Measurements from ENCODE around the gene BEST4. TPM values are rescaled to one million over a fixed set of nuclear protein-coding genes. Genes with fewer than 3 reads are reported as not detected.

The BEST4 gene
- total and polyA plus RNA-seq, 2 of the 13 experiments (the other 11 are each of a cell fraction or from before 2014, with no cell fraction given): 0.77 to 1.4 TPM

DNA sequence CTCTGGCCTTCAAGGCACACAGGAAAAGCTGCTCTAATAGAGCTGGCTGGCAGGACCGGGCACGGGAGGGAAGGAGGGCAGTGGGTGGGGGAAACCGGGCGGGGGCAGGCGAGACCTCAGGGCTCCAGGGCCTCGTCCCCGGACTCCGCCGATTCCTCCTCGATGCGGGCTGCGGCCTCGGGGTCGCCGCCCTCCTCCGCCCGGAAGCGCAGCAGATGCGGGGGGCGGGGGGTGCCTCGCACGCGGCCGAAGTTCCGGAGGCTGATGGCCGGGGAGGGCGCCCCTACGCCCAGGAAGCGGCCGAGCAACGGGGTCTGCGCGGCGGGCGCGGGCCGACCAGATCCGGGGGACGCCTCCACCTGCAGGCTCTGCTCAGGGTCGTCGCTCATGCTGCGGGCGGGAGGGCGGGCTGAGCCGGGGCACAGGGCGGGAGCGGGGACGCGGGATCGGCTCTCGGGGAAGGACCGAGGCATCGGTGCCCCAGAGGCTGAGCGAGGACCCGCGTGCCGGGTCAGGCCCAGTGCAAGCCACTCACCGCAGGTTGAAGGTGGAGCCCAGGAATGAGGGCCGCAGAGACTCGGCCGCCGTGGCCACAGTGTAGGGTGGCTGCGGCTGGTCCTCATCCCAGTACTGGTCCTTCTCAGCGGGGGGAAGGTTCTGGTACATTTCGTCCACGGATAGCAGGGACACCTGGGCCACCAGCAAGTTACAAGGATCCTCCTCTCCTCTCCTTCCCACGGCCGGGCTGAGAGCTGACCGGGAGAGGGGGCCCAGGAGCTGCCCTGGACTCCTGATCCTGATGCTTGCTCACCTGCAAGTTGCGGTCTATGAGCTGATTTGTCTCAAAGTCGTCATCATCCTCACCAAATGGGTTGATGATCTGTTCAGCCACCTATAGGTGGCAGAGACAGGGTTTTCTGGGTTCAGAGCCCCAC lies 3.6 kb downstream of the BEST4 start (continued):
- TF ChIP-seq SMARCC2 (IDR thresholded peaks at IDR 0.05) (no peak), AKNA (CRISPR knock-in tag; IDR thresholded peaks at IDR 0.05; ENCODE audit: borderline replicate concordance) (no peak), ZFP36 (IDR thresholded peaks at IDR 0.05; ENCODE audit: borderline replicate concordance, low read depth, low read length, partially characterized antibody) (no peak), ZNF18 (CRISPR knock-in tag; IDR thresholded peaks at IDR 0.05; ENCODE audit: insufficient replicate concordance) (no peak), ZNF10 (CRISPR knock-in tag; IDR thresholded peaks at IDR 0.05; ENCODE audit: borderline replicate concordance, low read depth) (no peak), ZNF235 (CRISPR knock-in tag; IDR thresholded peaks at IDR 0.05; ENCODE audit: borderline replicate concordance) (peak; percentile 33; the same call in 1 of the 2 replicates), RBFOX2 (IDR thresholded peaks at IDR 0.05; ENCODE audit: low read depth, low read length) (peak; percentile 85), JUN (CRISPR knock-in tag; IDR thresholded peaks at IDR 0.05) (no peak)
- TF ChIP-seq, protein P1, sequence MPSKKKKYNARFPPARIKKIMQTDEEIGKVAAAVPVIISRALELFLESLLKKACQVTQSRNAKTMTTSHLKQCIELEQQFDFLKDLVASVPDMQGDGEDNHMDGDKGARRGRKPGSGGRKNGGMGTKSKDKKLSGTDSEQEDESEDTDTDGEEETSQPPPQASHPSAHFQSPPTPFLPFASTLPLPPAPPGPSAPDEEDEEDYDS (CRISPR knock-in tag; IDR thresholded peaks at IDR 0.05): peak; percentile 20; the same call in 1 of the 2 replicates
- TF ChIP-seq, protein P2, sequence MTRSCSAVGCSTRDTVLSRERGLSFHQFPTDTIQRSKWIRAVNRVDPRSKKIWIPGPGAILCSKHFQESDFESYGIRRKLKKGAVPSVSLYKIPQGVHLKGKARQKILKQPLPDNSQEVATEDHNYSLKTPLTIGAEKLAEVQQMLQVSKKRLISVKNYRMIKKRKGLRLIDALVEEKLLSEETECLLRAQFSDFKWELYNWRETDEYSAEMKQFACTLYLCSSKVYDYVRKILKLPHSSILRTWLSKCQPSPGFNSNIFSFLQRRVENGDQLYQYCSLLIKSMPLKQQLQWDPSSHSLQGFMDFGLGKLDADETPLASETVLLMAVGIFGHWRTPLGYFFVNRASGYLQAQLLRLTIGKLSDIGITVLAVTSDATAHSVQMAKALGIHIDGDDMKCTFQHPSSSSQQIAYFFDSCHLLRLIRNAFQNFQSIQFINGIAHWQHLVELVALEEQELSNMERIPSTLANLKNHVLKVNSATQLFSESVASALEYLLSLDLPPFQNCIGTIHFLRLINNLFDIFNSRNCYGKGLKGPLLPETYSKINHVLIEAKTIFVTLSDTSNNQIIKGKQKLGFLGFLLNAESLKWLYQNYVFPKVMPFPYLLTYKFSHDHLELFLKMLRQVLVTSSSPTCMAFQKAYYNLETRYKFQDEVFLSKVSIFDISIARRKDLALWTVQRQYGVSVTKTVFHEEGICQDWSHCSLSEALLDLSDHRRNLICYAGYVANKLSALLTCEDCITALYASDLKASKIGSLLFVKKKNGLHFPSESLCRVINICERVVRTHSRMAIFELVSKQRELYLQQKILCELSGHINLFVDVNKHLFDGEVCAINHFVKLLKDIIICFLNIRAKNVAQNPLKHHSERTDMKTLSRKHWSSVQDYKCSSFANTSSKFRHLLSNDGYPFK (CRISPR knock-in tag; IDR thresholded peaks at IDR 0.05; ENCODE audit: borderline replicate concordance): no peak
- TF ChIP-seq, protein P3, sequence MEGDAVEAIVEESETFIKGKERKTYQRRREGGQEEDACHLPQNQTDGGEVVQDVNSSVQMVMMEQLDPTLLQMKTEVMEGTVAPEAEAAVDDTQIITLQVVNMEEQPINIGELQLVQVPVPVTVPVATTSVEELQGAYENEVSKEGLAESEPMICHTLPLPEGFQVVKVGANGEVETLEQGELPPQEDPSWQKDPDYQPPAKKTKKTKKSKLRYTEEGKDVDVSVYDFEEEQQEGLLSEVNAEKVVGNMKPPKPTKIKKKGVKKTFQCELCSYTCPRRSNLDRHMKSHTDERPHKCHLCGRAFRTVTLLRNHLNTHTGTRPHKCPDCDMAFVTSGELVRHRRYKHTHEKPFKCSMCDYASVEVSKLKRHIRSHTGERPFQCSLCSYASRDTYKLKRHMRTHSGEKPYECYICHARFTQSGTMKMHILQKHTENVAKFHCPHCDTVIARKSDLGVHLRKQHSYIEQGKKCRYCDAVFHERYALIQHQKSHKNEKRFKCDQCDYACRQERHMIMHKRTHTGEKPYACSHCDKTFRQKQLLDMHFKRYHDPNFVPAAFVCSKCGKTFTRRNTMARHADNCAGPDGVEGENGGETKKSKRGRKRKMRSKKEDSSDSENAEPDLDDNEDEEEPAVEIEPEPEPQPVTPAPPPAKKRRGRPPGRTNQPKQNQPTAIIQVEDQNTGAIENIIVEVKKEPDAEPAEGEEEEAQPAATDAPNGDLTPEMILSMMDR (CRISPR knock-in tag; IDR thresholded peaks at IDR 0.05): peak; percentile 65
- TF ChIP-seq, protein P4, sequence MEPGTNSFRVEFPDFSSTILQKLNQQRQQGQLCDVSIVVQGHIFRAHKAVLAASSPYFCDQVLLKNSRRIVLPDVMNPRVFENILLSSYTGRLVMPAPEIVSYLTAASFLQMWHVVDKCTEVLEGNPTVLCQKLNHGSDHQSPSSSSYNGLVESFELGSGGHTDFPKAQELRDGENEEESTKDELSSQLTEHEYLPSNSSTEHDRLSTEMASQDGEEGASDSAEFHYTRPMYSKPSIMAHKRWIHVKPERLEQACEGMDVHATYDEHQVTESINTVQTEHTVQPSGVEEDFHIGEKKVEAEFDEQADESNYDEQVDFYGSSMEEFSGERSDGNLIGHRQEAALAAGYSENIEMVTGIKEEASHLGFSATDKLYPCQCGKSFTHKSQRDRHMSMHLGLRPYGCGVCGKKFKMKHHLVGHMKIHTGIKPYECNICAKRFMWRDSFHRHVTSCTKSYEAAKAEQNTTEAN (CRISPR knock-in tag; conservative IDR thresholded peaks at IDR 0.05): 0 out of 2 replicates have a peak, but pooled peaks have one; percentile 36

Data from HepG2 (cell line).